ENCODE results near the gene MGAT4A. TPM values are rescaled to one million over a fixed set of nuclear protein-coding genes. Genes with fewer than 3 reads are reported as not detected.

Gene MGAT4A
- total RNA-seq, 2 experiments from 2014 or later = 93.9 to 109 TPM

DNA sequence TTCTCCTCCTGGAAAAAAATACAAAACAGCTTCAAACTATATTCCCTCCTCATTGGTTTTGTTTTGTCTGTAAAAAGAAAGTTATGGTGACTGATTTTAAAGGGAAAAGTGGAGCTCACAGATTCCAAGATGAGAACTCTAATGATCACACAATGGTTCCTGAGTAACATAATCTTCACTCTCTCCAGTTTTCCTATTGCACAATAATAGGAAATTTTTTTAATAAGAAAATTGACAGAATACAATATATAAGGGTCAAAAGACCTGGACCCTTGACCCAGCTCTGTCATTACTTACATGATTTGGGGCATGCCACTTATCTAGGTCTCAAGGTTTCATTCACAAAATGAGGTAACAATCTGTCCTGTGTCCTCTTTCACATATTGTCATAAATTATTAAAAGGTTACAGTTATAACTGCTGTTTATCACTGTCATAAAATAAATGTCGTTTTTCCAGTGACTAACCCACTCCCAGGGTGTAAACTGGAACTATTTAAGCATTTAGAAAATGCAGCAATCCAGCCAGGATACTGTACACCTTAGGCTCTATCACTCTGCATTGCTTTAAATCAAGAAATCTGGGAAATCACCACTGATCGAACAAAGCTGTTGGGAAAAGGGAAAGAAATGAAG is 4.1 kb downstream of the MGAT4A start:
- Mint-ChIP-seq H3K4me1 (peaks cover 60% of the 10 kb centered on the region), H3K27ac (peak overlapping the region; percentile 89), H3K27me3 (no peaks in the 10 kb centered on the region), H3K9me3 (peaks cover 3% of the 10 kb centered on the region), H3K4me3 (peak overlapping the region; percentile 88), H3K36me3 (ENCODE audit: low read depth) (peaks cover 63% of the 10 kb centered on the region)
- CTCF ChIA-PET = interaction anchor here (1.1 to 1.8 kb wide), 7 partner anchors 11 to 77 kb away, joined by 3 to 6 read pairs (median 3); no protein-coding TSS in a partner anchor
- DNase-seq = no peak
- POLR2A ChIA-PET = interaction anchor here (1.3 kb wide), 1 partner anchor 45 kb away, joined by 3 read pairs; no protein-coding TSS in a partner anchor

DNA sequence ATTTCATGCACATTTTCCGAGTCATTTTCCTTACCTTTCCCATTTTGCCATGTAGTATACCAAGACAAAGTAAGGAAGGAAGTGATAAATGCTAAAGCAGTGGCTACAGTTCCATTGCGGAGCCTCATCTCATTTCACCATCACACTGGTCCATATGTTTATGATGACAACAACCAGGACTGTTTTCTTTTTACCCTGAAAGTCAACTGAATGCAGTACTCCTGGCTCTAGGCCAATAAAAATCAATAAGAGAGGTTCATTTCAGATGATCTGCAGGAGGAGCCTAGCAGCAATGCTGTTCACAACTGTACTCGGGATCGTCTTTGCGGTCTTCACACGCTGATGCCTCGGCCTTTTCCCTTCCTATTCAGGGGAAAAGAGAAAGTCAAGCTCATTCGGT is 4.7 kb downstream of the MGAT4A start:
- H3K27me3 Mint-ChIP-seq = no peaks in the 10 kb centered on the region
- DNase-seq = no peak
- peaks cover 66% of the 10 kb centered on the region for H3K36me3 Mint-ChIP-seq (ENCODE audit: low read depth)
- ChIA-PET CTCF (interaction anchor here (1.1 to 1.8 kb wide), 7 partner anchors 18 to 77 kb away, joined by 3 to 7 read pairs (median 3); no protein-coding TSS in a partner anchor), POLR2A (interaction anchor here (0.6 to 1.3 kb wide), 2 partner anchors 45 to 106 kb away, joined by 3 read pairs; no protein-coding TSS in a partner anchor)
- H3K27ac Mint-ChIP-seq = peak overlapping the region; percentile 79
- peaks cover 59% of the 10 kb centered on the region for H3K4me1 Mint-ChIP-seq
- peaks cover 3% of the 10 kb centered on the region for H3K9me3 Mint-ChIP-seq
- peak overlapping the region; percentile 88 for H3K4me3 Mint-ChIP-seq

DNA sequence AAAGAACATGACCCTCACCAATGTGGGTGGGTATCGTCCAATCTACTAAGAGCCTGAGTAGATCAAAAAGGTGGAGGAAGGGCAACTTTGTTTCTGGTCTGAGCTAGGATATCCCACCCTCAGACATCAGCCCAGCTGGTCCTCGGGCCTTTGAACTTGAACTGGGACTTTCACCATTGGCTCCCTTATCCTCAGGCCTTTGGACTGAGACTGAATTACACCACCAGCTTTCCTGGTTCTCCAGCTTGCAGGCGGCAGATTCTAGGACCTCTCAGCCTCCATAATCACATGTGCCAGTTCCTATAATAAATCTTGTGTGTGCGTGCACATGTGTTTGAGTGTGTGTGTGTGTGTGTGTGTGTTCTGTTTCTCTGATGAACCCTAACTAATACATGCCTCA is 10.6 kb downstream of the MGAT4A start:
- no peak overlapping the region for H3K27ac Mint-ChIP-seq

DNA sequence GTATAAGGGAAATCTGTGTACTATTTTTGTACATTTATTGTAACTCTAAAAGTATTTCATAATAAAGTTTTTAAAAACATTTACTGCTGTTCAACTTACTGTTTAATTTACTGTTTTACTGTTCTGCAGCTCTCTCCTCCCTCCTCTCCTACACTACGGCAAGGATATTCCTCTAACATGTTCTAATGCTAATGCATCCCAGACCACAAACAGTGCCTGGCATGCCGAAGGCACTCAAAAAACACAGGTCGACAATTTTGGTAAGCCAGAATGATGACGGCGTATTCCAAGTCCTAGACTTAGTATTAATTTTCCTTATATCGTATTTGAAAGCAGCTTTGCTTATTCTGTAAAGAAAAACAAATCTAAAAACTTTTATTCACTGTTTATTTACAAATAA is 13.3 kb downstream of the MGAT4A start:
- POLR2A ChIA-PET = no interaction called here

More for the DNA sequence above, 10.6 kb downstream of the MGAT4A start:
- POLR2A ChIA-PET = interaction anchor here (0.9 kb wide), 1 partner anchor 8 kb away, joined by 4 read pairs; no protein-coding TSS in a partner anchor
- DNase-seq = no peak
- Mint-ChIP-seq H3K27me3 (no peaks in the 10 kb centered on the region), H3K4me1 (peaks cover 77% of the 10 kb centered on the region), H3K9me3 (peaks cover 12% of the 10 kb centered on the region), H3K36me3 (ENCODE audit: low read depth) (peaks cover 89% of the 10 kb centered on the region), H3K4me3 (no peak overlapping the region)
- CTCF ChIA-PET = interaction anchor here (0.8 to 4.3 kb wide), 2 partner anchors 10 to 71 kb away, joined by 3 to 25 read pairs; partner anchors contain the start of gene MGAT4A

DNA sequence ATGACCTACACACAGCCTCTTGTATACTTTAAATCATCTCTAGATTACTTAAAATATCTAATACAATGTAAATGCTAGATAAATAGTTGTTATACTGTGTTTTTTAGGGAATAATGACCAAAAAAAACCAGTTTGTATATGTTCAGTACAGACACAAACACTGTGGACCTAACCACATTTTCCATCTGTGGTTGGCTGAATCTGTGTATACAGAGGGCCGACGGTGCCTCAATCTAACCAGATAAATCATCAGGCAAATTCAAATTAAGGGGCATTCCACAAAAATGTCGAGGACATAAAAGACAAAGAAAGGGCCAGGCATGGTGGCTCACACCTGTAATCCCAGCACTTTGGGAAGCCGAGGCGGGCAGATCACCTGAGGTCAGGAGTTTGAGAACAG is 14.1 kb downstream of the MGAT4A start:
- Mint-ChIP-seq H3K27me3 (no peaks in the 10 kb centered on the region), H3K4me1 (peaks cover 75% of the 10 kb centered on the region), H3K36me3 (ENCODE audit: low read depth) (peaks cover 79% of the 10 kb centered on the region), H3K9me3 (peaks cover 9% of the 10 kb centered on the region), H3K4me3 (no peak overlapping the region), H3K27ac (peak overlapping the region; percentile 80)
- ChIA-PET POLR2A (no interaction called here), CTCF (interaction anchor here (0.6 to 4.3 kb wide), 2 partner anchors 14 to 146 kb away, joined by 3 to 25 read pairs; partner anchors contain the start of gene MGAT4A)
- DNase-seq = no peak

More for the DNA sequence above, 13.3 kb downstream of the MGAT4A start:
- Mint-ChIP-seq H3K36me3 (ENCODE audit: low read depth) (peaks cover 79% of the 10 kb centered on the region), H3K27me3 (no peaks in the 10 kb centered on the region), H3K4me1 (peaks cover 73% of the 10 kb centered on the region), H3K9me3 (peaks cover 9% of the 10 kb centered on the region), H3K27ac (no peak overlapping the region), H3K4me3 (no peak overlapping the region)
- CTCF ChIA-PET = interaction anchor here (1.3 to 4.3 kb wide), 2 partner anchors 9 to 13 kb away, joined by 10 to 25 read pairs; partner anchors contain the start of gene MGAT4A
- DNase-seq = no peak

DNA sequence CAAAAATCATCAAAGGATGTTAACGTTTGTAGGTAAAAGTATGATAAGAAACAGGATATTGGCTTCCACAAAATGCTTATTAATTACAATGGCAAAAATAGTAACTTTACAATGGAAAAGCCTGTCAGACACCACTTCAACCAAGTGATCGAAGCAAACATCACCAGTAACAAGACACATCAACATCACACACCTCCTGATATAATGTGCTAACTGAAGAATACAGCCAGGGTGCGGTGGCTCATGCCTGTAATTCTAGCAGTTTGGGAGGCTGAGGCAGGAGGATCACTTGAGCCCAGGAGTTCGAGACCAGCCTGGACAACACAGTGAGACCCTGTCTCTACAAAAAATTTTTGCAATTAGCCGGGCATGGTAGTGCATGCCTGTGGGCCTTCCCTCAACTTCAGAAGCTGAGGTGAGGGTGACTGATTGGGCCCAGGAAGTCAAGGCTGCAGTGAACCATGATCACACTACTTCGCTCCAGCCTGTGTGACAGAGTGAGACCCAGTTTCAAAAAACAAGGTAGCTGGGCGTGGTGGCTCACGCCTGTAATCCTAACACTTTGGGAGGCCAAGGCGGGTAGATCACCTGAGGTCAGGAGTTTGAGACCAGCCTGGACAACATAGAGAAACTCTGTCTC is 15.0 kb downstream of the MGAT4A start:
- POLR2A ChIA-PET = no interaction called here
- Mint-ChIP-seq H3K36me3 (ENCODE audit: low read depth) (peaks cover 74% of the 10 kb centered on the region), H3K4me1 (peaks cover 83% of the 10 kb centered on the region), H3K27me3 (no peaks in the 10 kb centered on the region), H3K9me3 (peaks cover 7% of the 10 kb centered on the region), H3K4me3 (no peak overlapping the region), H3K27ac (peak overlapping the region; percentile 80)
- CTCF ChIA-PET = interaction anchor here (0.6 to 1.1 kb wide), 3 partner anchors 43 to 145 kb away, joined by 3 to 4 read pairs (median 4); no protein-coding TSS in a partner anchor
- DNase-seq = peak; percentile 17

DNA sequence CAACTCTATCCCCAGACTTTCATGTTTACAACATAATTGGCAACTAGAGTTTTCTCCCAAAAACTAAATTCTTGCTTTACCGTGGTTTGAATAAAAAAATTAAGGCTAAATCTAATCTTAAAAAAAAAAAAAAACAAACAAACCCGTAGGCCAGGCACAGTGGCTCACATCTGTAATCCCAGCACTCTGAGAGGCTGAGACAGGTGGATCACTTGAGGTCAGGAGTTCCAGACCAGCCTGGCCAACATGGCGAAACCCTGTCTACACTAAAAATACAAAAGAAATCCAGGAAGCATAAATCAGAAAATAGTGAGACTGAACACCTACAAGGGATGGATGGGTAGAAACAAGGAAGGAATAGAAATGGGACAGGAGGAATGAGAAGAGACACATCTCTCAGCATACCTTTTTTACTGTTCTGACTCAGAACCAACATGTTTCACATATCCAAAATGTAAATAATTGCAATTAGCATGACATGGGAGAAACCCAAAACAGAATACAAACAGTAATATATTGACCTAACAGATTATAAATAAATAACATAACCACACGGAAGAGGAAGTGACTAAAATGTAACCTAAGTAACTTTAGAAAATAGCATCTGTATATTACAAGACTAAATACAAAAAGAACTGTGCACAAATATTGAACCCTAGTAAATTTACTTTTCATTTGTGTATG is 17.5 kb downstream of the MGAT4A start:
- H3K4me1 Mint-ChIP-seq = peaks cover 86% of the 10 kb centered on the region
- no peaks in the 10 kb centered on the region for H3K27me3 Mint-ChIP-seq
- no peak for DNase-seq
- H3K4me3 Mint-ChIP-seq = no peak overlapping the region
- CTCF ChIA-PET = interaction anchor here (1.0 kb wide), 1 partner anchor 35 kb away, joined by 3 read pairs; no protein-coding TSS in a partner anchor
- H3K9me3 Mint-ChIP-seq = no peaks in the 10 kb centered on the region
- H3K36me3 Mint-ChIP-seq (ENCODE audit: low read depth) = peaks cover 66% of the 10 kb centered on the region
- H3K27ac Mint-ChIP-seq = peak overlapping the region; percentile 56
- POLR2A ChIA-PET = no interaction called here

DNA sequence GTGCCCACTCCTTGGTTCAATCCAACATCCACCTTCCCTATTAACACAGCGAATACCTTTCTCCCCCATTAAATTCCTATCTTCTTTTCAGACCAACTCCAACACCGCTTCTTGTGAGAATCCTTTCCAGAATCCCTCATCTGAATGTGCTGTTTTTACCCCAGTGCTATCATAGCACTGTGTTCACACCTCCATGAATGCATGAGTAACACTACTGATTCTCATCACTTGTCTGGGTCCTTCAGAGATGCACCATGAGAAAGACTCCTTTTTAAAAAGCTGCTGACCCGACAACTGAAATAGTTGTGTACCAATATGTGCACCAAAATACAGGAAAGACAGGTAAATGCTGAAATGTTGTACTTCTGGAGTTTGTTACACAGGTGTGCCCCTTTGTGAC is 18.8 kb downstream of the MGAT4A start:
- no peaks in the 10 kb centered on the region for H3K27me3 Mint-ChIP-seq
- peaks cover 84% of the 10 kb centered on the region for H3K4me1 Mint-ChIP-seq
- POLR2A ChIA-PET = interaction anchor here (1.4 kb wide), 1 partner anchor 8 kb away, joined by 4 read pairs; no protein-coding TSS in a partner anchor
- no peak overlapping the region for H3K4me3 Mint-ChIP-seq
- no peaks in the 10 kb centered on the region for H3K9me3 Mint-ChIP-seq
- CTCF ChIA-PET = interaction anchor here (1.0 to 1.7 kb wide), 2 partner anchors 23 to 36 kb away, joined by 3 to 4 read pairs; no protein-coding TSS in a partner anchor
- H3K36me3 Mint-ChIP-seq (ENCODE audit: low read depth) = peaks cover 63% of the 10 kb centered on the region
- H3K27ac Mint-ChIP-seq = peak overlapping the region; percentile 57
- no peak for DNase-seq

DNA sequence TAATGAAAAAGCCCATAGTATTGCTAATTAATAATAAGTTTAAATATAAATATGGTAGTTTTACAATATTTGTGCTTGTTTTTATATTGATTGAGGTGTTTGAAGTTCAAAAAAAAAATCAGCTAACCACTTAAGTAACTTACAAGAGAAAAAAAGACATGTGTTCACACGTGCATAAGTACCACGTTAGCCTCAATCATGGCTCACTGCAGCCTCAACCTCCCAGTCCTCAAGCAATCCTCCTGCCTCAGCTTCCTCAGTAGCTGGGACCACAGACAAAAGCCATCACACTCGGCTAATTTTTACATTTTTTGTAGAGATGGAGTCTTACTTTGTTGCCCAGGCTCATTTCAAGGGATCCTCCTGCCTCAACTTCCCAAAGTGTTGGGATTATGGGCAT is 19.4 kb downstream of the MGAT4A start:
- Mint-ChIP-seq H3K27me3 (no peaks in the 10 kb centered on the region), H3K4me3 (no peak overlapping the region), H3K4me1 (peaks cover 77% of the 10 kb centered on the region), H3K36me3 (ENCODE audit: low read depth) (peaks cover 58% of the 10 kb centered on the region), H3K9me3 (no peaks in the 10 kb centered on the region), H3K27ac (no peak overlapping the region)
- CTCF ChIA-PET = interaction anchor here (0.7 to 1.7 kb wide), 4 partner anchors 10 to 75 kb away, joined by 3 to 4 read pairs (median 4); no protein-coding TSS in a partner anchor
- POLR2A ChIA-PET = interaction anchor here (1.4 kb wide), 1 partner anchor 9 kb away, joined by 4 read pairs; no protein-coding TSS in a partner anchor
- DNase-seq = no peak

DNA sequence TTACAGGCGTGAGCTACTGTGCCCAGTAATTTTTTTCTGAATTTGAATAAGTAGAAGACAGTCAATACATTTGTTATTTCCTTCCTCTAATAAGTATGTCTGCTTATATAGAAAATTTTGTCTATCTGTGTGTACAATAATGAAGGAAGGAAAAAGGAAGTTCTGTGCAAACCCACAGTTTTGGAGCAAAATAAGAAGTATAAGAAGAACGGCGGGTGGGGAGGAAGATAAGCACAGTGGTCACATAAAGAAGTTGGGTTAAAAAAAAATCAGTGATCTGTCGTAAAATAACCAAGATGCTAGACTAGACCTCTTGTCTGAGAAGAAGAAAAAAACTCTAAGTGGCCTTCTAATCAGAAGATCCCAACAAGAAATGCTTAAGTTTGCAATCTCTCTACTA is 20.2 kb downstream of the MGAT4A start:
- H3K4me1 Mint-ChIP-seq = peaks cover 72% of the 10 kb centered on the region
- no peaks in the 10 kb centered on the region for H3K27me3 Mint-ChIP-seq
- CTCF ChIA-PET = interaction anchor here (0.6 to 0.9 kb wide), 2 partner anchors 9 to 91 kb away, joined by 3 read pairs; no protein-coding TSS in a partner anchor
- H3K27ac Mint-ChIP-seq = peak overlapping the region; percentile 26
- no peak for DNase-seq
- peaks cover 52% of the 10 kb centered on the region for H3K36me3 Mint-ChIP-seq (ENCODE audit: low read depth)
- H3K4me3 Mint-ChIP-seq = peak overlapping the region; percentile 8
- POLR2A ChIA-PET = no interaction called here
- no peaks in the 10 kb centered on the region for H3K9me3 Mint-ChIP-seq

DNA sequence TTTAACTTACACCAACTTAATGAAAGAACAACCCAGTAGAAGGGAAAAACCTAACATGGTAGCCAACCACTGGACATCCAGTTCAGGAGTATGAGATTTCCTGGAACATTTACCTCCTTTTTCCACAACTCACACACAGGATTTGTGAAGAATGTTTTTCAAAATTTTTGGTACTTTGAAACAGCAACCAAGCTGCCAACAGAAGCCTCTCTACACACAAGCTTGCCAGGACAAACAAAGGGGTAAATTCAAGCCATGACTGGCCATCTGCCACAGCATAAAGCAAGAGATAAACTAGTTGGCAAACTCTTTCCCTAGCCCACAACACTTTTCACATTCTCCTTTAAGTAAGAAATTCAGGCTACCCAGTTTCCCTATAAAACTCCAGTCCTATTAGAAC is 21.4 kb downstream of the MGAT4A start:
- no peaks in the 10 kb centered on the region for H3K27me3 Mint-ChIP-seq
- no peaks in the 10 kb centered on the region for H3K9me3 Mint-ChIP-seq
- no peak overlapping the region for H3K4me3 Mint-ChIP-seq
- no peak for DNase-seq
- POLR2A ChIA-PET = no interaction called here
- peaks cover 71% of the 10 kb centered on the region for H3K4me1 Mint-ChIP-seq
- no peak overlapping the region for H3K27ac Mint-ChIP-seq
- CTCF ChIA-PET = interaction anchor here (1.3 to 2.6 kb wide), 3 partner anchors 8 to 113 kb away, joined by 3 to 10 read pairs (median 3); no protein-coding TSS in a partner anchor
- H3K36me3 Mint-ChIP-seq (ENCODE audit: low read depth) = peaks cover 55% of the 10 kb centered on the region

All from activated CD4-positive, alpha-beta T cell treated with anti-CD3 and anti-CD28 coated beads, Interleukin-2, amount 10 ng/mL, durations not matched to agents 7 days and 5 days (primary cell).